Activated CD8-positive, alpha-beta memory T cell treated with anti-CD3 and anti-CD28 coated beads, Interleukin-2, amount 50 U/mL, for 1 hour (primary cell): ENCODE results near the gene RLN3.

Experiments used
- DNase-seq: peaks from one replicate; pipeline ENCODE4 v3.0.0-alpha.2; 2020; ENCODE audit errors: extremely low read depth

Gene RLN3

DNA sequence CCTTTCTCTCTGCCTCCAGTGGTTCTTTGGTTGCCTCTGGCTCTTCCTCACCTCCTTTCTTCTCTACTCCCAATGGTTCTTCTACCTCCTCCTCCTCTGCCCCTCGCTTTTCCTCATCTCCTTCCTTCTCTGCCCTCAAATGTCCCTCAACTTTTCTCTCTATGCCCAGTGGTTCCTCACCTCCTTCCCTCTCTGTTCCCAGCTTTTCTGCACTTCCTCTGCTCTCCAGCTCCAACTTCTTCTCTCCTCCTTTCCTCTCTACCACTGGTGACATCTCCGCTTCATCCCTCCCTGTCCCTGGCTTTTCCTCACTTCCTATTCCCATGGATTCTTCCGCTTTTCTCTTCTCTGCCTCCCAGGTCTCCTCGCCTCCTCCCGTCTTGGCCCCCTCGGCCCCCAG is 26.2 kb downstream of the RLN3 start:
- no peak for DNase-seq

DNA sequence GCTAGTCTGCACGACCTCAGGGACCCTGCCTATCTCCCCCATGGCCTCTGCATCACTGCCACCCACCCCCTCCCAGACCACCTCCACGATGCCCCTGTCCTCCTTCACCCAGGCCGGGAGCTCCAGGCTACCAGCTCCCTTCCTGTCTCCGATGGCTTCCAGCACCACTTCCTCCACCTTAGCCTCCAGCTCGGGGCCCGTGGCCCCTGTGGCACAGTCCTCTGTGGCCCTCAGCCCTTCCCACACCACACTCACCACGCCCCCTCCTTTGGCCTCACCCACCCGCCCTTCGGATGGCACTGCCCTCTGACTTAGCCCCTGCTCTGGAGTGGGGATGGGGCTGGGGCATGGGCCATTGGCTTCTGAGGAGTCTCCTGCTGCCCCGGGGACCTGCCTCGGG is 26.8 kb downstream of the RLN3 start:
- no peak for DNase-seq

DNA sequence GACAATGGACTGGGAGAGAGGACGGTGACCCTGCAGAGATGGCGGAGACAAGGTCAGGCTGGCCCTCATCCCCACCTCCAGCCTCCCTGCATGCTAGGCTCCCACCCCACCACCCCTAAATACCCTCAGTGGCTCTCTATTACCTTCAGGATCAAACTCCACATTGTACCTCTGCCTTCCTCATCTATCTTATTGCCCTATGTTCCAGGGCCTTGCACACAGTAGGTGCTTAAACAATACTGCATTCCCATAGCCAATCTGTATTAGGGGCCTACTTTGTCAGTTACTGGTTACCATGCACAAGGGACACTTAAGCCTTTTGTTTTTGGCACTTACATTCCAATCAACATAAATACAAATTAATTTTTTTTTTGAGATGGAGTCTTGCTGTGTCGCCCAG is 27.4 kb downstream of the RLN3 start:
- DNase-seq, result no peak

DNA sequence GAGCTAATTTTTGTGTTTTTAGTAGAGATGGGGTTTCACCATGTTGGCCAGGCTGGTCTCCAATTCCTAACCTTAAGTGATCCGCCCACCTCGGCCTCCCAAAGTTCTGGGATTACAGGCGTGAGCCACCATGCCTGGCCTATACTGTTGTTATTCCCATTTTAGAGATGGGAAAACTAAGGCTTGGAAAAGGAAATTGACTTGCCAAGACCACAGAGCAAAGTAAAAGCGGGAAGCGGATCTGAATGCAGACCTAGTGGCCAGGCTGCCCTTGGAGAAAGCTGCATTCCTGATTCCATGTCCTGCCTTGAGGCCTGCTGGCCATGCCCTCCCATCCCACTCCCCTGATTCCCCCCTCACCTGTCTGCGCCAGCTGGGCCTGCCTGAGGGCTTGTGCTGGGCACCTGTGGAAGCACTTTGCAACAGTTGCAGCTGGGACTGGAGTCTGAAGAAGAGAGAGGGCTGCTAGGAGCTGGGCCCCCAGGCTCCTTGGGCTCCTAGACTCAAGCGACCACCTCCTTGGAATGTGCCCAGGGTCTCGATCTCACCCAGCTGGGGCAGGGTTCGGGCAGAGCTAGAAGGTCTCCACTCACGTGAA is 28.2 kb downstream of the RLN3 start:
- DNase-seq, result no peak

DNA sequence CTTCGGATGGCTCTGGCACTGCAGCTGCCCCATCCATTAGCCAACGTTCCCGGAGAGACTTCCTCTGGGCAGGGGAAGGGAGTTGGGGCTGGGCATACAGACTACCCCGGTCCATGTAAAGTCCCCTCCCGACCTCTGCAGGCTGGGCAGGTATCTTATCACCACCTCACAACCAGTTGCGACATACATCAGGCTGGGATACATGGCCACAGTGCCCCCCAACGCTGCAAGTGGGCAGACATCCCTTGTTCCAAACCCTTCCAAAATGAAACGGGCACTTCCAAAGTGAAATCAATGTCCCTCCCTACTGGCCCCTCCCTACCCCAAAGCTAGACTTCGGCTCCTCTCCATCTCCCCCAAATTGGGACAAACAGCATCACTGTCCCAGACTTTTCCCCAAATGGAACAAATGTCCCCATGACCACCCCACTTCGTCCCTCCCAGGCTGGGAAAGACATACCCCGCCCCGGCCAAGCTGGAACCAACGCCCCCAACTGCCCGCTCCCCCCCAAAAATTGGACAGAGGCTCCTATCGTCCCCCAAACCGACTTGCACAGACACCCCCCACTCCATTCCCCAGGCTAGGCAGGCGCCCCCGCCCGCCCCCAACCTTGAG is 28.9 kb downstream of the RLN3 start:
- no peak for DNase-seq

DNA sequence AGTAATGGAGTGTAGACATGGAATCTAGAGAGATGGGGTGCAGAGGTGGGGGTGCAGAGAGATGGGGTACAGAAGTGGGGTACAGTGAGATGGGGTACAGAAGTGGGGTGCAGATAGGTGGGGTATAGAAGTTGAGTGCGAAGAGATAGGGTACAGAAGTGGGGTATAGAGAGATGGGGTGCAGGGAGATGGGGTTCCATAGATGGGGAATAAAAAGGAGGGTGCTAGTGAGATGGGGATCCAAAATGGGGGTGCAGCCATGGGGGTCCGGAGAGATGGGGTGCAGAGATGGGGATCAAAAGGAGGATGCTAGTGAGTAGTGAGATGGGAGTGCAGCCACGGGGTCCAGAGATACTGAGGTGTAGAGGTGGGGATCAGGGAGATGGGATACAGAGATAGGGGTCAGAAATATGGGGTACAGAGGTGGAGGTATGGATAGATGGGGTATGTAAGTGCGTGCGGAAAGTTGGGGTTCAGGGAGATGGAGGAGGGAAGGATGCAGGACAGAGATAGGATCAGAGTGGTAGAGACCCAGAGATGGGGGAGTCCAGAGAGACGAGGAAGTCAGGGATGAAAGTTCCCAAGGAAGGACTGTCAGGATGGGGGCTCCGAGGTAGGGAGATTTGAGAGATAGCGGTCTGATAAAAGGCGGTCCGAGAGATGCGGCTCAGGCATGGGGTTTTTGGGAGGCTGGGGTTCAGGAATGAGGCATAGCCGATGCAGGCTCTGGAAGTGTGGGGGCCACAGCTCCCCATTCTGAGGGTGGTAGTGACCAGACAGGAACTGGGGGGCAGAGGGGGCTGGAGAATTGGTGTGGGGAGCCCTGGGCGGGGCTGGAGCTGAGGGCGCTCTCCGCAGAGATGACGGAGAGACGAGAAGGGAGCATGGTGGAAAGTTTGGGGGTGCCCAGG is 30.5 kb downstream of the RLN3 start:
- DNase-seq, result no peak

DNA sequence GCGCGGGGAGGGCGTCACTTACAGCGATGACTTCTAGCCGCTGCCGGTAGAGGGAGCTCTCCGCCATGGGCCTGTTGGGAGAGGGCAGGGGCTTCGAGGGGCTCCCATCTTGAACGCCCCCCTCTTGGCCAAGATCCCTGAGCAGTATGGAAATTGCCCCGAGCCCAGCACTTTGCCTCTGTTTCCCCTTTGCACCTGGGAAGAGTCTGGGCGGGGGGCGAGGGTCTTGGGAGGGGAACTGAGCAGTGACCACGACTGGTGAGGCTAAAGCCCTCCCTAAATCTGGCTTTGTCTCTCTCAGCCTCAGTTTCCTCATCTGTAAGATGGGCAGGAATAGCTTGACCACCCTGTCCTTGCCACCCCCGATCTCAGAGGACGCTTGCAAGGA is 31.1 kb downstream of the RLN3 start:
- DNase-seq, result no peak

DNA sequence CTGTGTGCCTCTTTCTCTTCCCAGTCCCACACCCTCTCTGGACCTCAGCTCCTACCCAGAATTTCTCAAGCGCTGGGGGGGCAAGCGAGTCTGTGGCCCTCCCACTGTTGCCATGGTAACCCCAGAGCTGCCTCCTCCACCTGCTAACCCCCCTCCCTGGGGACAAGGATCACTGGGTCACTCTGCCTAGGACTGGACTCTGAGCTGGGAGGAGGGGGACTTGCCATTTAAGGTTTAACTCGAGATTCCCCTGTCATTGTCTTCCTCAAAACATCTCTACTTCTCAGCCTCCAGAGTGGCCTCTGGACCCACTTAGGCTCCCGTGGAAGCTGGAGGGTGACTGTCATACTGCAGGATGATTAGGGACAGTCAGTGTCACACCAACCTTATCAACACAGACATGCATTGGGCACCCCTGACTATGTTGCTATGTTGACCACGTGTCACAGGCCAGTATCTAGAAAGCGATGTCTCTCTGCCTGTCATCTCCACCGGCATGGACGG is 31.8 kb downstream of the RLN3 start:
- DNase-seq, result no peak

DNA sequence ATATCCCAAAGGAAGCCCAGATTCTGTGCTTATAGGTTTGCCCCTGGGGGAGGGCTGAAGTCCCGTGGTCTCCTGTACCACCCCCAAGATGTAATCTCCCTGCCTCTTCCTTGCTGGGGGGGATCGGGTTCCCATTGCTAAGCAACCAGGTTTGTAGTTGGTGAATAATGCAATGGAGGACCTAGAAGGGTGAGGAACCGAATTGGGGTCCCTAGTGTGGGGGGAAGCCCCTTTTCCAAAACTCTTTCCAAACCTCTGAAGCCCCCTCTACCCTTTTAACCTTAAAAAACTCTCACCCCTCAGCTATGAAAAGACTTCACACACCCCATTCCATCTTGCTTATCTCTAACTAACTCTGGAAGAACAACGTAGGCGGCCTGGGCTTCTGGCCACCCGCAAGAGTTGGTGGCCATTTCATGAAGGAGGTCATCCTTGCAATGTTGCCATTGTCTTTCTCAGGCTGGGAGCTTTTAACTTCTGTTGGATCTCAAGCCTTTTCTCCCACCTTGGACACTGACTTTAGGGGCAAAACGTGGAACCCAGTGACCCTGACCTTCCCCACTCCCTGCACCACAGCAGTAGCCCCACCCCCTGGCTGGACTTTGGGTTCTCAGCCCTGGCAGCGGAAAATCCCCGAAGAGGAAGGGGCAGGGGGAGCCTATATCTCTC is 33.3 kb downstream of the RLN3 start:
- no peak for DNase-seq

DNA sequence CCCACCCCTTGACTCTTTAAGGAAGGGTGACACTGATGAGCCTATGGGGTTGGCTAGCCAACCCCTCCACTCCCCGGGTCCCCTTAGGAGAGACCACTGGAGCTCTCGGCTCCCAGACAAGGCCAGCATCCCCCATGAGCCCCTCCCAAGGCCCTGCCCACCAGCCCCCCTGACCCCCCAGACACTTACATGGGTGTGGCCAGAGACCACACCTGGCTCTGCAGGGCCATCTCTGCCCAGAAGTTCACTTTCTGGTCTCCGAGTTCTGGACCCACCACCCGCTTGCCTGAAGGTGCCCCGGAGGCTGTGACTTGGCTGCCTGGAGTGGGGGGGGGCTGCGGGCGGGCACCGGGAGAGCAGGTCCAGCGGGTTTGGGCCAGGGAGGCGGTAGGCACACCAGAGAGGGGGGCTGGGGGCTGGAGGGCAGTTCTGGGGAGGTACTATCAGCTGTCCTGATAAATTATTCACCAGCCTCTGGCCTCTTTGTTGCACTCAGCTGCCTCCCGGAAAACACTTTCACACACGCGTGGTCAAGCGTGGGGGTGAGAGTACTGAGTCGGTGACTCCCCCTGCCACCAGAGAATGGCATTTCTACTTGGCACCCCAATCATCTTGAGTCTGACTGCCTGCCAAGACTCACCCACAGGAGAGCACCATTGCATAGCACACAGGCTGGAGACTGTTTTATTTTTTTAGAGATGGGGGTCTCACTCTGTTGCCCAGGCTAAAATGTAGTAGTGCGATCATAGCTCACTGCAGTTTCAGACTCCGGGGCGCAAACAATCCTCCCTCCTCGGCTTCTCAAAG is 34.0 kb downstream of the RLN3 start, which contains the start of gene PALM3:
Gene PALM3 (minus strand): TSS at position 326 of the 807 bp plus-strand sequence. CDS start 96 bp downstream, at position 230.
- no peak for DNase-seq

DNA sequence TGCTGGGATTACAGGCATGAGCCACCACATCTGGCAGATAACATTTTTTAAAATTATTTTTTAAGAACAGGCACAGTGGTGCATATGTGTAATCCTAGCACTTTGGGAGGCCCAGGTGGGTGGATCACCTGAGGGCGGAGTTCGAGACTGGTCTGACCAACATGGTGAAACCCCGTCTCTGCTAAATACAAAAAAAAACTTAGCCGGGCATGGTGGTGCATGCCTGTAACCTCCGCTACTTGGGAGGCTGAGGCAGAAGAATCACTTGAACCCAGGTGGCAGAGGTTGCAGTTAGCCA is 34.6 kb downstream of the RLN3 start:
- no peak for DNase-seq

DNA sequence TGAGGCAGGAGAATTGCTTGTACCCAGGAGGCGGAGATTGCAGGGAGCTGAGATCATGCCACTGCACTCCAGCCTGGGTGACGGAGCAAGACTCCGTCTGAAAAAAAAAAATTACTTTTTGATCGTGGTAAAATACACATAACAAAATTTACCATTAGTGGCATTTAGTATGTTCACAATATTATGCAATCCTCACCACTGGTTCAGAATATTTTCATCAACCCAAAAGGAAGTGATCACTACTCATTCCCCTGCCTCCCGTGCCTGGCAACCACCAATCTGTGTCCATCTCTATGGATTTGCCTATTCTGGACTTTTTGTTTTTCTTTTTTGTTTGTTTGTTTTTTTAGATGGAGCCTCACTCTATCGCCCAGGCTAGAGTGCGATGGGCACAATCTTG is 35.2 kb downstream of the RLN3 start:
- DNase-seq, result no peak

DNA sequence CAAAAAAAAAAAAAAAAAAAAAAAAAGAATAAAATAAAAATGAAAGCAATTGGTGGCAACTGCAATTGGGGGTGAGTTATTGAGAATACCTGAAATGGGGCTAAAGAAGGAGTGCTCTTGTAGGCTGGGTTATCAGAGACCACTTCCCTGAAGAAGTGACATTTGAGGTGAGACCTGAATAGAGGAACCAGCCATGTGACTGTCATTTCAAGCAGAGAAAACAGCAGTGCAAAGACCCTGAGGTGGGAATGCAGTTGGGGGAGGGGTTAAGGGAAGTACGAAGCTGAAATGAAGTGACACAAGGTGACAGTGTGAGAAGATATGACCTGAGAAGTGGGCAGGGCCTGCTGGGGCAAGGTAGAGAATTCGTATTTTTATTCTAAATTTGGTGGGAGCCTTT is 38.2 kb downstream of the RLN3 start:
- no peak for DNase-seq

DNA sequence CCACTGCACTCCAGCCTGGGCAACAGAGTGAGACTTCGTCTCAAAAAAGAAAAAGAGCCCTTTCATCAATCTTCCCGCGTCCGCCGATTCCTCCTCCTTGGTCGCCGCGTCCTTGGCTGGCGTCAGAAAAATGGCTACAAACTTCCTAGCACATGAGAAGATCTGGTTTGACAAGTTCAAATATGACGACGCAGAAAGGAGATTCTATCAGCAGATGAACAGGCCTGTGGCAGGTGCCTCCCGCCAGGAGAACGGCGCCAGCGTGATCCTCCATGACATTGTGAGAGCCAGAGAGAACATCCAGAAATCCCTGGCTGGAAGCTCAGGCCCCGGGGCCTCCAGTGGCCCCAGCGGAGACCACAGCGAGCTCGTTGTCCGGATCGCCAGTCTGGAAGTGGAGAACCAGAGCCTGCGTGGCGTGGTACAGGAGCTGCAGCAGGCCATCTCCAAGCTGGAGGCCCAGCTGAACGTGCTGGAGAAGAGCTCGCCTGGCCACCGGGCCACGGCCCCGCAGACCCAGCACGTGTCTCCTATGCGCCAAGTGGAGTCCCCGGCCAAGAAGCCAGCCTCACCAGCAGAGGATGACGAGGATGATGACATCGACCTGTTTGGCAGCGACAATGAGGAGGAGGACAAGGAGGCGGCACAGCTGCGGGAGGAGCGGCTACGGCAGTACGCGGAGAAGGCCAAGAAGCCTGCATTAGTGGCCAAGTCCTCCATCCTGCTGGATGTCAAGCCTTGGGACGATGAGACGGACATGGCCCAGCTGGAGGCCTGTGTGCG is 42.5 kb downstream of the RLN3 start:
- DNase-seq, result no peak

DNA sequence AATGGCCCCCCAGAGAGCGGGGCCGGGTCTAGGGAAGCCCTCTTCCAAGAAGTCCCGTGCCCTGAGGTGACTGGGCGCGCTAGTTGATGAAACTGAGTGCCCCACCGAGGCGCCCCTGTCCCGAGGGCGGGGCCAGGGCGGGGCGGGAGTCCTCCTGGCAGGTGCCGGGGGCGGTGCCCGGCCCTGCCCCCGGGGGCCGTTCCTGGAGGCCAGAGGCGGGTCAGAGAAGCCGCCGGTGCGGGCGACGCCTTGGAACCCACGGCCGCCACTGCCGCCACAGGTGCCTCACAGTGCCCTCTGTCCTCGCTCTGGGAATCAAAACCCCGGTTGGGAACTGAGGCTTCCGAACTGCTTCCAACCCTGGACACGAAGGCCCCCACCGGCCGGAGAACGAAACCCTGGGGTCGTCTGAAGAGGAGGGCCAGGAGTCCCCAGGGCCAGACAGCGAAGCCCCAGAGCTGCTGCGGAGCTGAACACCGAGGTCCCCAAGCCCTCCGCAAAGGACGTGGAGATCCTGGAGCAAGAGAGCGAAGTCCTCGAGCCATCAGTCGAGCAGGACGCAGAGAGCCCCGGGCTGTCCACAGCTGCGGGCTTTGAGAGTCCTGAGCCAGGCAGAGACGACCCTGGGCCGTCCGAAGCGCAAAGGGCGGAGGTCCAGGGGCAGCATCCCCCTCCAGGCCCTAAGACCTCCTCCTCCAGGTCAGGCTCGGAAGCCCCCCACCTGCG is 44.8 kb downstream of the RLN3 start, which contains the start of gene MISP3:
Gene MISP3 (plus strand): TSS at position 252 of the 726 bp plus-strand sequence. CDS start 524 bp downstream, outside the sequence.
- DNase-seq, result no peak

DNA sequence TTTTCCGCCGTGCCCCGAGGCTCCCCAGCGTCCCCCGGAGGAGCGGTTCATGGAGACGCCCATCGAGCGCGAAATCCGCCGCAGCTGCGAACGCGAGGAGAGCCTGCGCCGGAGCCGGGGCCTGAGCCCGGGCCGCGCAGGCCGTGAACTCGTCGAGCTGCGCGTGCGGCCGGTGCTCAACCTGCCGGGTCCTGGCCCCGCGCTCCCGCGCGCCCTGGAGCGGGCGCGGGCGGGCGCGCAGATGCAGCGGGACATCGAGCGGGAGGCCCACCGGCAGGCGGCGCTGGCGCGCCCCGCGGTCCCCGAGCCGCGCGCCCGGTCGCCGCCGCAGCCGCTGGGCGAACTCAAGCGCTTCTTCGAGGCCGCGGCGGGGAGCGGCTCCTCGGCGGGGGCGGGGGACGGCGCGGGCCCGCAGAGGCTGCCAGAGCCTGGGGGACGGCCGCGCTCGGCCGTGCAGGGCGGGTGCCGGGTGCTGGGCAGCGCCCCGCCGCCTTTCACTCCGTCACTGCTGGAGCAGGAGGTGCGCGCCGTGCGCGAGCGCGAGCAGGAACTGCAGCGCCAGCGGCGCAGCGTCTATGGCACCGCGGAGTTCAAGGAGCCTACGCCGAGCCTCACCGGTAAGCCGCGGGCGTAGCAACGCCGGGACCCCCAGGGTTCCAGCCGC is 45.4 kb downstream of the RLN3 start:
- DNase-seq, result no peak

DNA sequence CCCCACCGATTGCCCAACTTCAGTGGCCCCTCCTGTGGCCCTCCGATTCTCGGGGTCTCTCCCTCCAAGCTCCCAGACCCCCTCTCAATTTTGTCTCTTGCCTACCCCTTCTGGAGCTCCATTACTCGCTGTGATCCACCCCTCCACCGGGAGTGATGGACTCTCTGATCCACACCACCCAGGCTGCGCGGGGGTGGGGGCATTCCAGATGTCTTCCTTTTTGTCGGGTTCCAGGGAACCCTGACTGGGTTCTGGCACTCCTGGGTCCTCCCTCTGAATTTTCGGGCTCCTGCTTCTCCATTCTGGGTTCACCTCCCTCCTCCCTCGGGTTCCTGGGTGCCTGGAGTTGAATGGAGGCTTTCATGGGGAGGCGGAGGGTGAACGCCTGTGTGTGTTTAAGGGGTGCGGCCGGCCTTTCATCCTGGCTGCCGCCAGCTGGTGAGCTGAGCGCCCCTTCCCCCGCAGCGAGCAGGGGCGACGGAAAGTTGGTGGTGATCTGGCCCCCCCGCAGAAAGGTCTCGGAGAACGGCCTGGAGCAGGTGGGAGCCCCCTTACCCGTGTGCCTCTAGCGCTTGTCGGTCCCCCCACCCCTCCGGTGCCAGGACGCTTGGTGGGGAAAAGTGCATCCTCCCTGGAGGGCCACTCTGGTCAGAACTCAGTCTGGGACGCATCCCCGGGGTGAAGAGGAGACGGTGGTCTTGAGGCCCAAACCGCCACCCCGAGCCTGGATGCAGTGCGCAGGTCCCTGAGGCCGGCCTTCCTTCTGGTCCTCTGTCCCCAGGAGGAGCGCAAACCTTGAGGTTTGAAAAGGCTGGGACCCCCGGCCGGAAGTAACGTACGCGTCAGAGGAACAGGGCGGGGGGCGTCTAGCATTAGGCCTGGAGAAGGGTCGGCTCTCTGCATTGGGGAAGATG is 46.2 kb downstream of the RLN3 start:
- no peak for DNase-seq

DNA sequence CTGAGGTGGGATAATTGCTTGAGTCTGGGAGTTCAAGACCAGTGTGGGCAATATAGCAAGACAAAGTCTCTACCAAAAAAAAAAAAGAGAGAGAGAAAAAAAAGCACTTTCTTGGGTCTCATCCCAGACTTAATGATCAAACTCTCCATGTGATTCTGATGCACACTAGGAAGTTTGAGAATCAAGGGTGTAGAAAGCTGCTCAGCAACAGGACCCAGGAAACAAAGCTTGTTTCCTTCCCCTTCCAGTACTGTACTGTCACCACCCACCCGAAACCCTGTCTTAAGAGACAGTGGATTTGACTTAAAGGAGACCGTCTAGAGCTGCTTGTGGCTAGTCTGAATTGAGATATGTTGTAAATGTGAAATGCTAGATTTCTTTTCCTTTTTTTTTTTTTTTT is 50.5 kb downstream of the RLN3 start:
- DNase-seq, result no peak
